H1 (cell line): ENCODE results near the gene CAMK2B. TPM values are rescaled to one million over a fixed set of nuclear protein-coding genes. Genes with fewer than 3 reads are reported as not detected.

Experiments used
- CTCF ChIA-PET: fragments of 300-600 bp; sonication (Branson Sonifier 250); formaldehyde crosslinking; loops from one replicate; lab custom pipeline; 2021; ENCODE audit not compliant: partially characterized antibody; lab: Charles Lee
- POLR2A ChIA-PET: fragments of 300-600 bp; sonication (Branson Sonifier 250); formaldehyde crosslinking; loops from one replicate; lab custom pipeline; 2021; ENCODE audit warnings: inconsistent platforms; ENCODE audit not compliant: partially characterized antibody; lab: Charles Lee
- DNase-seq, 2 experiments: peaks; one replicate each; pipeline versions ENCODE4 v3.0.0 to v3.0.0-alpha.2; 2010 to 2022; ENCODE audit warnings: low spot score in 2 of 2, low read depth in 1 of 2, mixed read lengths in 1 of 2
- FAIRE-seq: peaks from 2 replicates; lab custom pipeline; 2011; peaks lifted over from hg19 to GRCh38; lab: Jason Lieb, UNC
- H2AFZ ChIP-seq: 2 replicates; pipeline ENCODE4 v1.8.1; 2012; ENCODE audit warnings: low read length, inconsistent platforms
- H2AK5ac ChIP-seq: 2 replicates; pipeline ENCODE4 v1.6.1; 2013; ENCODE audit warnings: low read depth, low read length
- H2BK120ac ChIP-seq: replicated peaks from 2 replicates; pipeline ENCODE3; 2013; ENCODE audit warnings: low read depth, low read length, inconsistent platforms
- H2BK12ac ChIP-seq: 2 replicates; pipeline ENCODE4 v1.6.1; 2013; ENCODE audit warnings: low read depth, low read length
- H2BK15ac ChIP-seq: 2 replicates; pipeline ENCODE4 v1.6.1; 2013; ENCODE audit warnings: low read length
- H2BK20ac ChIP-seq: 2 replicates; pipeline ENCODE4 v1.6.1; 2013; ENCODE audit warnings: low read length
- H2BK5ac ChIP-seq: 2 replicates; pipeline ENCODE4 v1.6.1; 2013; ENCODE audit warnings: low read depth, low read length
- H3K14ac ChIP-seq: 2 replicates; pipeline ENCODE4 v1.6.1; 2013; ENCODE audit warnings: inconsistent platforms; ENCODE audit not compliant: insufficient read length
- H3K18ac ChIP-seq: 2 replicates; pipeline ENCODE4 v1.6.1; 2013; ENCODE audit warnings: low read length; ENCODE audit errors: extremely low read depth
- H3K23ac ChIP-seq: 2 replicates; pipeline ENCODE4 v1.6.1; 2013; ENCODE audit warnings: inconsistent platforms; ENCODE audit not compliant: insufficient read length
- H3K23me2 ChIP-seq: 2 replicates; pipeline ENCODE4 v1.6.1; 2013; ENCODE audit warnings: low read depth, low read length
- H3K27ac ChIP-seq: 2 replicates; pipeline ENCODE4 v1.6.1; 2011; ENCODE audit warnings: low read depth, low read length, inconsistent platforms
- H3K27me3 ChIP-seq, 4 experiments: replicated peaks in 1 of 4; 1 replicate in 1 of 4; 2 replicates in 3 of 4; pipeline versions ENCODE4 v1.6.1 to v1.8.1; 2011 to 2013; ENCODE audit warnings: low read length in 3 of 4, mild to moderate bottlenecking in 3 of 4, inconsistent platforms in 2 of 4, mixed read lengths in 2 of 4, moderate library complexity in 1 of 4; ENCODE audit not compliant: control insufficient read depth in 3 of 4, insufficient read depth in 3 of 4; ENCODE audit errors: extremely low read depth in 1 of 4
- H3K36me3 ChIP-seq, 4 experiments: 2 replicates each; pipeline versions ENCODE4 v1.6.1 to v1.8.1; 2011 to 2013; ENCODE audit warnings: mild to moderate bottlenecking in 4 of 4, low read length in 3 of 4, moderate library complexity in 2 of 4, control low read depth in 1 of 4, inconsistent platforms in 1 of 4; ENCODE audit not compliant: insufficient read depth in 4 of 4, control insufficient read depth in 2 of 4
- H3K4ac ChIP-seq: replicated peaks from 2 replicates; pipeline ENCODE3; 2013; ENCODE audit warnings: low read length, low read depth, mixed read lengths, inconsistent platforms; ENCODE audit not compliant: insufficient read length
- H3K4me1 ChIP-seq, 4 experiments: replicated peaks in 1 of 4; 1 replicate in 1 of 4; 2 replicates in 3 of 4; pipeline versions ENCODE4 v1.6.1 to v1.8.1; 2011 to 2013; ENCODE audit warnings: low read length in 3 of 4, inconsistent platforms in 2 of 4, mixed read lengths in 1 of 4; ENCODE audit not compliant: insufficient read depth in 4 of 4, control insufficient read depth in 3 of 4
- H3K4me2 ChIP-seq, 2 experiments: 2 replicates each; pipeline versions ENCODE4 v1.6.1 to v1.8.1; 2011 to 2013; ENCODE audit warnings: low read depth in 2 of 2, low read length in 2 of 2, control low read depth in 1 of 2, inconsistent platforms in 1 of 2, mild to moderate bottlenecking in 1 of 2; ENCODE audit not compliant: insufficient read depth in 1 of 2
- H3K4me3 ChIP-seq, 4 experiments: fragments of 200-600, 300-600 bp in 1 of 4; sonication (generic), shearing (Covaris generic), sonication (Bioruptor Twin) in 1 of 4; 2 replicates each; pipeline versions ENCODE4 v1.5.1 to v1.8.1; 2011 to 2016; ENCODE audit warnings: low read length in 4 of 4, low read depth in 3 of 4, control low read depth in 2 of 4, inconsistent platforms in 2 of 4, mild to moderate bottlenecking in 2 of 4, mixed read lengths in 1 of 4, moderate library complexity in 1 of 4; ENCODE audit not compliant: insufficient read depth in 2 of 4; ENCODE audit errors: extremely low read depth in 1 of 4
- H3K56ac ChIP-seq: replicated peaks from 2 replicates; pipeline ENCODE3; 2013; ENCODE audit warnings: low read depth, mild to moderate bottlenecking, mixed read lengths, low read length, inconsistent platforms; ENCODE audit not compliant: insufficient read length
- H3K79me1 ChIP-seq: 2 replicates; pipeline ENCODE4 v1.6.1; 2013; ENCODE audit warnings: low read depth, low read length, control low read depth
- H3K79me2 ChIP-seq, 2 experiments: 2 replicates each; pipeline versions ENCODE4 v1.6.1 to v1.8.1; 2012 to 2013; ENCODE audit warnings: low read length in 2 of 2, mild to moderate bottlenecking in 2 of 2, inconsistent platforms in 1 of 2; ENCODE audit not compliant: insufficient read depth in 2 of 2, control insufficient read depth in 1 of 2
- H3K9ac ChIP-seq, 4 experiments: replicated peaks in 1 of 4; 1 replicate in 1 of 4; 2 replicates in 3 of 4; pipeline versions ENCODE4 v1.6.1 to v1.8.1; 2011 to 2013; ENCODE audit warnings: low read depth in 3 of 4, low read length in 3 of 4, control low read depth in 2 of 4, mild to moderate bottlenecking in 2 of 4, moderate library complexity in 2 of 4, inconsistent platforms in 1 of 4; ENCODE audit errors: extremely low read depth in 1 of 4
- H3K9me3 ChIP-seq, 2 experiments: 2 replicates each; pipeline versions ENCODE4 v1.6.1 to v1.8.1; 2012 to 2013; ENCODE audit warnings: mild to moderate bottlenecking in 2 of 2, moderate library complexity in 2 of 2, control low read depth in 1 of 2, inconsistent platforms in 1 of 2, low read depth in 1 of 2, low read length in 1 of 2, mixed read lengths in 1 of 2; ENCODE audit not compliant: insufficient read depth in 2 of 2
- H4K20me1 ChIP-seq, 2 experiments: replicated peaks in 1 of 2; 2 replicates each; pipeline versions ENCODE3 to v1.8.1; 2011 to 2013; ENCODE audit warnings: inconsistent platforms in 2 of 2, low read length in 2 of 2, mild to moderate bottlenecking in 1 of 2; ENCODE audit not compliant: insufficient read depth in 2 of 2, control insufficient read depth in 1 of 2
- H4K5ac ChIP-seq: 2 replicates; pipeline ENCODE4 v1.6.1; 2013; ENCODE audit warnings: low read length, low read depth, mixed read lengths, inconsistent platforms; ENCODE audit not compliant: insufficient read length
- H4K8ac ChIP-seq: 2 replicates; pipeline ENCODE4 v1.8.0; 2013; ENCODE audit warnings: mild to moderate bottlenecking, moderate library complexity, low read length, inconsistent platforms; ENCODE audit not compliant: insufficient read depth; ENCODE audit errors: extremely low read depth
- H4K91ac ChIP-seq: replicated peaks from 2 replicates; pipeline ENCODE3; 2013; ENCODE audit warnings: low read length, mixed read lengths, inconsistent platforms; ENCODE audit not compliant: insufficient read length
- ASH2L ChIP-seq: fragments of 200-600, 300-600 bp; sonication (generic); IDR thresholded peaks from one replicate; pipeline ENCODE4 v1.7.1; 2017; ENCODE audit warnings: low read length
- BRCA1 ChIP-seq: IDR thresholded peaks from 2 replicates; pipeline ENCODE4 v1.6.1; 2012; ENCODE audit warnings: low read depth, low read length, improper control_type of control experiment
- CBX8 ChIP-seq: fragments of 300-800, 300-1000 bp; sonication (generic); IDR thresholded peaks from 2 replicates; pipeline ENCODE4 v1.7.1; 2016; ENCODE audit warnings: low read depth, low read length, borderline replicate concordance
- CTBP2 ChIP-seq: IDR thresholded peaks from 2 replicates; pipeline ENCODE4 v1.7.0; 2011; ENCODE audit warnings: borderline replicate concordance, mild to moderate bottlenecking, moderate library complexity, mixed read lengths, low read length; ENCODE audit not compliant: insufficient read depth, insufficient read length
- CTCF ChIP-seq, 3 experiments: IDR thresholded peaks; 1 replicate in 2 of 3; 2 replicates in 1 of 3; pipeline versions ENCODE4 v1.5.1 to v1.6.1; 2011; ENCODE audit warnings: low read length in 3 of 3, mild to moderate bottlenecking in 3 of 3, inconsistent platforms in 2 of 3, low read depth in 1 of 3, moderate library complexity in 1 of 3; ENCODE audit not compliant: insufficient read depth in 1 of 3; ENCODE audit errors: control extremely low read depth in 1 of 3
- EGR1 ChIP-seq: IDR thresholded peaks from 2 replicates; pipeline ENCODE4 v1.6.1; 2011; ENCODE audit warnings: low read depth, low read length, borderline replicate concordance
- KDM1A ChIP-seq: fragments of 200-600, 300-600 bp; sonication (generic); IDR thresholded peaks from 2 replicates; pipeline ENCODE4 v1.7.1; 2016; ENCODE audit warnings: mild to moderate bottlenecking, low read length, borderline replicate concordance
- RNF2 ChIP-seq: fragments of 200-900, 300-1000 bp; sonication (generic); IDR thresholded peaks from 2 replicates; pipeline ENCODE4 v1.7.1; 2016; ENCODE audit warnings: borderline replicate concordance, low read depth, mild to moderate bottlenecking, antibody characterized with exemption, low read length; ENCODE audit not compliant: poor library complexity, severe bottlenecking; ENCODE audit errors: missing control alignments
- SAP30 ChIP-seq: fragments of 300-600 bp; sonication (generic); IDR thresholded peaks from 2 replicates; pipeline ENCODE4 v1.7.1; 2012; ENCODE audit warnings: low read length, moderate library complexity, mild to moderate bottlenecking, inconsistent platforms; ENCODE audit not compliant: insufficient read depth, insufficient replicate concordance
- WGBS, 2 experiments: shearing (Covaris generic) in 1 of 2; methylation state at CpG; one replicate each; pipeline versions ENCODE4 v1.1.6 to v1.1.7; 2013 to 2015; ENCODE audit warnings: low lambda C conversion rate in 2 of 2, mixed read lengths in 2 of 2, inconsistent platforms in 1 of 2, low coverage in 1 of 2, missing lambda C conversion rate in 1 of 2; ENCODE audit not compliant: insufficient replicate concordance in 2 of 2, insufficient coverage in 1 of 2, insufficient read length in 1 of 2; ENCODE audit errors: extremely low coverage in 1 of 2, missing lambda C conversion rate in 1 of 2; 5-methylcytosine and 5-hydroxymethylcytosine counted together
- polyA plus RNA-seq, 7 experiments: library from polyadenylated mRNA; depleted of rRNA in 3 of 7; stranded (reverse) in 5 of 7; unstranded in 2 of 7; fragments of >200 nt in 5 of 7; fragments of 200-250 nt in 2 of 7; gene quantifications; 1 replicate in 5 of 7; 2 replicates in 1 of 7; 4 replicates in 1 of 7; pipeline versions ENCODE4 v1.2.1 to v1.2.3, GENCODE V29; 2011 to 2013; ENCODE audit warnings: missing spikeins in 2 of 7, mixed read lengths in 2 of 7
- total RNA-seq: library from RNA; stranded (reverse); fragmentation: NEBNext Ultra II Directional; extraction: Animal tissue kit (Norgen Biotek cat#: 25700); gene quantifications from 2 replicates; pipeline ENCODE4 v1.2.1, GENCODE V29; 2021

The CAMK2B gene
- total and polyA plus RNA-seq, 2 of the 8 experiments (the other 6 are each of a cell fraction or from before 2014, with no cell fraction given) = 0.05 to 0.15 TPM

- WGBS, 2 experiments = 90% methylated on average over 10 of the region's 10 CpGs; no CpG with 5 or more reads in 1 of the 2 experiments
- no peaks in the 10 kb centered on the region for H3K9me3 ChIP-seq
- no peak overlapping the region for H3K4me2 ChIP-seq
- H3K79me2 ChIP-seq = no peaks in the 10 kb centered on the region
- H3K14ac ChIP-seq = no peak overlapping the region
- ChIA-PET POLR2A (no interaction called here), CTCF (interaction anchor here (0.8 to 1.1 kb wide), 5 partner anchors 10 to 101 kb away, joined by 3 to 5 read pairs (median 3); no protein-coding TSS in a partner anchor)
- no peak overlapping the region for H2BK12ac ChIP-seq
- no peak overlapping the region for H2BK5ac ChIP-seq
- H3K23me2 ChIP-seq = peaks cover 3% of the 10 kb centered on the region; the same call in 1 of the 2 replicates
- FAIRE-seq (no peak), DNase-seq (no peak)
- no peak overlapping the region for H2AK5ac ChIP-seq
- H2BK15ac ChIP-seq = no peak overlapping the region
- peaks cover 0 to 6% of the 10 kb centered on the region in 2 experiments for H4K20me1 ChIP-seq
- no peak overlapping the region for H4K5ac ChIP-seq
- H3K36me3 ChIP-seq = no peaks in the 10 kb centered on the region
- H3K18ac ChIP-seq = no peak overlapping the region
- no peak overlapping the region for H2BK120ac ChIP-seq
- no peak overlapping the region for H2BK20ac ChIP-seq
- no peak overlapping the region for H3K9ac ChIP-seq
- H3K4me3 ChIP-seq = no peak overlapping the region
- no peaks in the 10 kb centered on the region for H3K4me1 ChIP-seq
- no peak overlapping the region for H3K4ac ChIP-seq
- no peak overlapping the region for H4K8ac ChIP-seq
- H3K27me3 ChIP-seq = no peaks in the 10 kb centered on the region; a peak in 1 of 7 replicates
- no peak overlapping the region for H3K56ac ChIP-seq
- H2AFZ ChIP-seq = no peak overlapping the region
- no peak overlapping the region for H4K91ac ChIP-seq
- no peak overlapping the region for H3K23ac ChIP-seq
- H3K79me1 ChIP-seq = 0 out of 2 replicates have a peak, but pooled peaks cover 6% of the 10 kb centered on the region
- no peak overlapping the region for H3K27ac ChIP-seq
- TF ChIP-seq KDM1A (no peak), CTBP2 (no peak), ASH2L (no peak), BRCA1 (no peak), EGR1 (no peak), SAP30 (no peak), CBX8 (no peak), CTCF (IDR thresholded peaks at IDR 0.05; ENCODE audit: control extremely low read depth in 1 of 3, insufficient read depth in 1 of 3, low read depth in 1 of 3, low read length in 3 of 3) (no peak), RNF2 (no peak)
These were observed 77.3 kb downstream of the CAMK2B start for GRCh38 chr7:44247868-44248651.
